ENCODE results near the gene SUN2. TPM values are rescaled to one million over a fixed set of nuclear protein-coding genes. Genes with fewer than 3 reads are reported as not detected.
A peak's percentile ranks its signal among the peaks of the same experiment; 100 is the strongest.

SUN2 gene
- total and polyA plus RNA-seq, 4 donors, result 58.6 to 220 (median 107) TPM

GRCh38 chr22:38788021-38788816 lies 32.4 kb upstream of the SUN2 start:
- no peaks in the 10 kb centered on the region for H3K9me3 ChIP-seq (ENCODE audit: control insufficient read depth in 4 of 4, insufficient read depth in 3 of 4, low read length in 3 of 4)
- H3K27me3 ChIP-seq (ENCODE audit: control insufficient read depth in 3 of 3, insufficient read depth in 3 of 3, low read length in 2 of 3), result no peaks in the 10 kb centered on the region
- peaks cover 5 to 14% (median 10%) of the 10 kb centered on the region in 4 donors for H3K36me3 ChIP-seq (ENCODE audit: control insufficient read depth in 4 of 4, insufficient read depth in 4 of 4, low read length in 4 of 4)
- peak overlapping the region; percentile 68 to 80 for H3K27ac ChIP-seq (ENCODE audit: low read depth in 1 of 2, low read length in 1 of 2)
- TF ChIP-seq CTCF (IDR thresholded peaks at IDR 0.05; ENCODE audit: control extremely low read depth, extremely low read depth), result no peak
- DNase-seq, result peak; percentile 79 to 99 (median 97)
- ATAC-seq (ENCODE audit: insufficient read depth, low FRiP score), result peak; percentile 87
- H3K4me3 ChIP-seq, result no peak overlapping the region
- H3K9ac ChIP-seq (ENCODE audit: insufficient read depth in 1 of 2, low read length in 2 of 2), result peak overlapping the region in 1 of 2 donors; percentile 40
- peaks cover 4 to 26% (median 11%) of the 10 kb centered on the region in 5 donors for H3K4me1 ChIP-seq (ENCODE audit: control insufficient read depth in 5 of 5, insufficient read depth in 5 of 5, low read length in 5 of 5)
- WGBS, 2 donors, result 55 to 64% methylated on average over 16 of the region's 16 CpGs

DNA sequence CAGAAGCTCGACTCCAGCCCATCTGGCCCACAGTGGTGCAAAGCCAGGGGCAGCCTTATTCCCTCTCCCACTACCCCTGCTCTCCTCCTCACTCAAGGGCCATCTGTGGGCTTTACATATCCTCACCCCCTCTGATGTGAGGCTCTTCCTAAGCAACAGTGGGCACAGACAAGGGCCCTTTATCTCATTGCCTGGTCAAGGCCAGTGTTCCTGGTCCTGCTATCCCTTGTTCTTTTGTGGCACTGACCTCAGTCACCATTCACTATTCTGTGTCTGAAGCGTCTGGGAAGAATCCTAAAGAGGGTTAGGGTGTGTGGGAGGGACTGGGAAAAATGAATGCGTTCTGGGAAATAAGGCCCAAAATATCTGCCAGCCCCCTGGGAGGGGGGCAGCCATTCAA lies 30.8 kb upstream of the SUN2 start:
- H3K9ac ChIP-seq (ENCODE audit: insufficient read depth in 1 of 2, low read length in 2 of 2), result no peak overlapping the region
- no peak for DNase-seq
- H3K4me1 ChIP-seq (ENCODE audit: control insufficient read depth in 5 of 5, insufficient read depth in 5 of 5, low read length in 5 of 5), result peaks cover 6 to 23% (median 8%) of the 10 kb centered on the region in 5 donors
- H3K9me3 ChIP-seq (ENCODE audit: control insufficient read depth in 4 of 4, insufficient read depth in 3 of 4, low read length in 3 of 4), result no peaks in the 10 kb centered on the region
- H3K27me3 ChIP-seq (ENCODE audit: control insufficient read depth in 3 of 3, insufficient read depth in 3 of 3, low read length in 2 of 3), result no peaks in the 10 kb centered on the region
- H3K36me3 ChIP-seq (ENCODE audit: control insufficient read depth in 4 of 4, insufficient read depth in 4 of 4, low read length in 4 of 4), result peaks cover 5 to 18% (median 14%) of the 10 kb centered on the region in 4 donors
- H3K4me3 ChIP-seq, result no peak overlapping the region
- no peak for ATAC-seq (ENCODE audit: insufficient read depth, low FRiP score)
- peak overlapping the region in 1 of 2 donors; percentile 80 for H3K27ac ChIP-seq (ENCODE audit: low read depth in 1 of 2, low read length in 1 of 2)
- WGBS, 2 donors, result 90 to 95% methylated on average over 3 of the region's 3 CpGs
- no peak for TF ChIP-seq CTCF (IDR thresholded peaks at IDR 0.05; ENCODE audit: control extremely low read depth, extremely low read depth)

- no peak for TF ChIP-seq CTCF (IDR thresholded peaks at IDR 0.05; ENCODE audit: control extremely low read depth, extremely low read depth)
- Histone ChIP-seq H3K36me3 (ENCODE audit: control insufficient read depth in 4 of 4, insufficient read depth in 4 of 4, low read length in 4 of 4) (peaks cover 0 to 17% (median 12%) of the 10 kb centered on the region in 4 donors), H3K4me1 (ENCODE audit: control insufficient read depth in 5 of 5, insufficient read depth in 5 of 5, low read length in 5 of 5) (peaks cover 6 to 23% (median 8%) of the 10 kb centered on the region in 5 donors), H3K9ac (ENCODE audit: insufficient read depth in 1 of 2, low read length in 2 of 2) (no peak overlapping the region), H3K27ac (ENCODE audit: low read depth in 1 of 2, low read length in 1 of 2) (peak overlapping the region in 1 of 2 donors; percentile 80), H3K9me3 (ENCODE audit: control insufficient read depth in 4 of 4, insufficient read depth in 3 of 4, low read length in 3 of 4) (no peaks in the 10 kb centered on the region), H3K4me3 (no peak overlapping the region), H3K27me3 (ENCODE audit: control insufficient read depth in 3 of 3, insufficient read depth in 3 of 3, low read length in 2 of 3) (no peaks in the 10 kb centered on the region)
- ATAC-seq (ENCODE audit: insufficient read depth, low FRiP score), result no peak
- no peak for DNase-seq
- 95 to 96% methylated on average over 5 of the region's 5 CpGs for WGBS, 2 donors
Measured at GRCh38 chr22:38784856-38785255, 29.1 kb upstream of the SUN2 start.
